HG02943 (cell line): ENCODE results near the gene AIF1L.
"Not testable (repeated sequence)": the region's sequence is repeated elsewhere in the genome, so short reads cannot be mapped to it uniquely, and the experiment has no call there.

ENCODE experiments used
- ATAC-seq: cut with Tn5 transposase; IDR thresholded peaks from one replicate; pipeline ENCODE4 v1.9.1; 2021; ENCODE audit warnings: mild to moderate bottlenecking, low read depth, moderate library complexity; ENCODE audit not compliant: unreplicated experiment

The AIF1L gene

GRCh38 chr9:131097948-131098278 is 1.6 kb downstream of the AIF1L start:
- ATAC-seq: no peak

GRCh38 chr9:131098391-131099101 is 2.2 kb downstream of the AIF1L start:
- no peak for ATAC-seq

DNA sequence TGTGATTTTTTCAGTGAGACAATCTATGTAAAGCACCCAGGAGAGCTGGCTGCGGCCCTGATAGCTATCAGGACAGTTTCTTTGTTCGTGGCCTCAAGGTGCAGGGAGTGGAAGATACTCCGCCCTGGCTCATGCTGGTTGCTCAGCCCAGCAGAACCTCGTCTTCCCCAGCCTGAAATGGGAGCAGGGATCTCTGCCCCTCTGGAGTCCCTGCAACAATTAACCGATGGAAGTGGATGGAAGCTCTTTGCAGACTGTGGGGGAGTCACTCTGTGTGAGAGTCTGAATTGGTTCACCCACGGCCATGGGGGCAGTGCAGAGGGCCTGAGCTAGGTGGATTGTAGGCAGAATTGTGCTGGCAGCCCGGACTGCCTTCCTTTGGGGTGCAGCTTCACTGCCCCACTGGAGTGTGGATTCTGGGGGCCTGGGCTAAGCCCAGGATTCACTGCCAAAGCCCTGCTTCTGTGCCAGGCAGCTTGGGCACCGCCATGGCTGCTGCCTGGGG is 2.8 kb downstream of the AIF1L start:
- no peak for ATAC-seq

DNA sequence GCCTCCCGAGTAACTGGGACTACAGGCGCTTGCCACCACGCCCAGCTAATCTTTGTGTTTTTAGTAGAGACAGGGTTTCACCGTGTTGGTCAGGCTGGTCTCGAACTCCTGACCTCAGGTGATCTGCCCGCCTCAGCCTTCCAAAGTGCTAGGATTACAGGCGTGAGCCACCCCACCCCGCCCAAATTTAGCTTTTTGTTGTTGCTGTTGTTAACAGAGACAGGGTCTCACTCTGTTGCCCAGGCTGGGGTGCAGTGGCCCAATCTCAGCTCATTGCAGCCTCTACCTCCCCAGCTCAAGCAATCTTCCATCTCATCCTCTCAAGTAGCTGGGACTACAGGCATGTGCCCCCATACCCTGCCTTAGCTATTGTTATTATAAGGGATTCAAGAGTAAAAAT is 3.5 kb downstream of the AIF1L start:
- ATAC-seq: not testable (repeated sequence)

GRCh38 chr9:131100445-131100844 is 4.1 kb downstream of the AIF1L start:
- ATAC-seq: no peak

DNA sequence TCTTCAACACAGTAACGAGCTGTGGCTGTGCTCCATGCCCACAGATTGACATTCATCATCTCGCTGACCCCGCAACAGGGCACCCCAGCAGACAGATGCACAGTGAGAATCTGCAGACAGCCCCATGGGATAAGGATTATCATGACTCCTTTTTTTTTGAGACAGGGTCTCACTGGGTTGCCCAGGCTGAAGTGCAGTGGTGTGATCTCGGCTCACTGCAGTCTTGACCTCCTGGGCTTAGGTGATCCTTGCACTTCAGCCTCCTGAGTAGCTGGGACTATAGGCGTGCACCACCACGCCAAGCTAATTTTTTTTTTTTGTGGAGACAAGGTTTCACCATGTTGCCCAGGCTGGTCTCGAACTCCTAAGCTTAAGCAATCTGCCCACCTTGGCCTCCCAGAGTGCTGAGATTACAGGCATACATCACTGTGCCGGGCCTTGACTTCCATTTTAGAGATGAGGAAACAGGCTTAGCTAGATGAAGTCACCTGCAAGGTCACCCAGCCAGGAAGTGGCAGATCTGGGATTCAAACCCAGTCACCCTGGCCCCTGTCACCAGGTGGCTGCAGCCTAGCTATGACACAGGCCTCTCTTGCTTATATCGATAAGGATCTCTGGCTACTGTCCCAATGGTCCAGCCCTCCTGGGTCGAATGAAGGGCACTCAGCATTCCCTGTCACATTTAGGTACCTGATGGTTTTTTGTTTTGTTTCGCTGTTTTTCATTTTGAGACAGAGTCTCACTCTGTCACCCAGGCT is 5.1 kb downstream of the AIF1L start:
- no peak for ATAC-seq

DNA sequence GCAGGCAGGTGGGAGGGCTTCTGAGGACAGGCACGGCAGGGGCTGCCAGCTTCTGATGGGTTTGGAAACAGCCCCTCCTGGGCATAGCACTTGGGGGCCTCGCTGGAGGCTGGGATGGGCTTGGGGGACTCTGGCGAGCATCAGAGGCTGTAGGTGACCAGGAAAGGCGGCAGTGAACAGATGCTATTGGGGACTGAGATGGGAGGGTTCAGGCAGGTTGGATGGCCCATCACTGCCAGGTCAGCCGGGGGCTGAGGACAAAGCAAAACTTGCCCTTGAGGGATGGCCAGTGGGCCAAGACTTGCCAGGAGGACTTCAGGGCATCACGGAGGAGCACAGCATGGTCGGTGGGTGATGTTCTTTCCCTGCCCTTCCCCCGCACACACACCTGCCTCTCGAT is 6.7 kb downstream of the AIF1L start:
- no peak for ATAC-seq

DNA sequence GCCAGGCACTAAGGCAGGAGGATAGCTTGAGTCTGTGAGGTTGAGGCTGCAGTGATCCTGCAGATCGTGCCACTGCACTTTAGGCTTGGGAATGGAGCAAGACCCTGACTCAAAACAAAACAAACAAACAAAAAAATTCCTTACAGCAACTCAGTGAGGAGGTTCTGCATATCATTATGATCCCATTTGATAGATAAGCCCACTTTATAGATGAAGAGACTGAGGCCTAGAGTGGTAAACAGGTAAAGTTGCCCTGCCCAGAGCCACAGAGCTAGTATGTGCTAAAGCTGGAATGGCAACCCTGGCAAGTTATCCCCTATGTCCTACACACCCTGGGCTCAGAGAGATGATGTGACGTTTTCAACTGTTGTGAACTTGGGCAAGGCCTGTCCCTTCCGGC is 7.2 kb downstream of the AIF1L start:
- ATAC-seq: no peak

GRCh38 chr9:131104016-131104740 is 7.8 kb downstream of the AIF1L start:
- ATAC-seq: no peak

GRCh38 chr9:131105952-131106351 is 9.6 kb downstream of the AIF1L start:
- ATAC-seq: no peak

DNA sequence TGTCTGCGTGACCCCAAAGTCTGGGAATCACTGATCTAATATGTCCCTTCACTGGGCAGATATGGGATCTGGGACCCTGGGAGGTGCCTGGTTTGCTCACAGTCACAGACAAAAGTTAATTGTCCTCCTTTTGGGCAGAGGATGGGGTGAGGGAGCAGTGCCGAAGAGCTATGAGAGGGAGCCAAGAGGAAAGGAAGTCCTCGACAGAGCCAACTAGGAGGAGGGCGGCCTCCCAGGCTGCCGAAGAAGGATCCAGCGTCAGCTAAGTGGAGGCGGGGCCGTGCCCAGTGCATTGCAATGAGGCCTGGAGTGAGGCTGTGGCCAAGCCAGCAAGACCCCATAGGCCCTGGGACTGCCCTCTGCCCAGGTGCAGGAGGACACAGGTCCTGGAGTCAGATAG is 11.4 kb downstream of the AIF1L start:
- ATAC-seq: no peak

DNA sequence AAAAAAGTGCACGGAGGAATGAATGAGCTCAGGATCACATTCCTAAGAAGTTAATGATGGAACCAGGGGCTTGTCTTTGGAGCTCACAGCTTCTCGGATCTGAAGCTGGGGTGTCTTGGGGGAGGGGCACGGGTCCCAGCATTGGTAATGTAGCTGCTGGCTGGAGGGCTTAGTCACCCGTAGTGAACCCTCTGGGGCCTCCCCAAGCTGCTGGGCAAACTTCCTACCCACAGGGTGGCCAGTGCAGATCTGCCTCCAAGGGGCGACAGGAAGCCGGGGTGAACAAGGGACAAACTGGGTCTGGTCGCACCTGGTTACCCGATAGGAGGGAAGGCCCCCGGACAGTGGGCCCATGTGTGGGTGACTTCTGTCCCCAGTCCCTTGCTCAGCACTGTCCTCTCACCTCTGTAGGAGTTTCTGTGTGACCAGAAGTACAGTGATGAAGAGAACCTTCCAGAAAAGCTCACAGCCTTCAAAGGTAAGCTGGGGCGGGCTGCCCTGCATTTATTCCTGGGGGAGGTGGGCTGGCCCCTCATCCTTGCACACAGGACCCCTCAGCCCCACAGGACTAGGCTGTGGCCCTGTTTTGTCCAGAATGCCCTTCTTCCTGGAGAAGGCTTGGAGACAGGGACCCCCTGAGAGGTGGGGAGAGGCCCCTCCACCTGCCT is 15.0 kb downstream of the AIF1L start:
- ATAC-seq: no peak

DNA sequence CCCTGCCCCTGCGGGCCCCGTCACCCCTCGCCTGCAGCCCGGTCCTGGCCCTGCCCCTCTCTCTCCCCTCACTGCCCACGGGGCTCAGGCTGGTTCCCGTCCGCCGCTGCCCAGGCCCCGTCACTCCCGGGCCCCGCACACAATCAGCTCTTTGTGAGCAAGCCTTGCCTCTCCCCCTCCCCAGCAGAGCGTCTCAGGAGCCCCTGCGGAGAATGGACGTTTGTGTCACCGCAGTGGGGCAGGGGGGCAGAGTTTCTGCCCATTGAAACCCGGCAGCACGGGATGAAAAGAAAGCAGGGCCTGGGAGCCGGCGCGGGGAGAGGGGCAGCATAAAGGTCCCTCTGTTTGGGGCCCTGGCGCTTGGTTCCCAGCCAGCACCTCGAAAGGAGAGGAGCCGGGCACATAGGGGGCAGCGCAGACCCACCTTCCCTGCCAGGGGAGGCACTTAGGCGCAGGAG is 15.6 kb downstream of the AIF1L start:
- ATAC-seq: no peak

- ATAC-seq: no peak
These were observed 16.2 kb downstream of the AIF1L start for GRCh38 chr9:131112374-131113154.

GRCh38 chr9:131113655-131114054 is 17.3 kb downstream of the AIF1L start:
- ATAC-seq: no peak

DNA sequence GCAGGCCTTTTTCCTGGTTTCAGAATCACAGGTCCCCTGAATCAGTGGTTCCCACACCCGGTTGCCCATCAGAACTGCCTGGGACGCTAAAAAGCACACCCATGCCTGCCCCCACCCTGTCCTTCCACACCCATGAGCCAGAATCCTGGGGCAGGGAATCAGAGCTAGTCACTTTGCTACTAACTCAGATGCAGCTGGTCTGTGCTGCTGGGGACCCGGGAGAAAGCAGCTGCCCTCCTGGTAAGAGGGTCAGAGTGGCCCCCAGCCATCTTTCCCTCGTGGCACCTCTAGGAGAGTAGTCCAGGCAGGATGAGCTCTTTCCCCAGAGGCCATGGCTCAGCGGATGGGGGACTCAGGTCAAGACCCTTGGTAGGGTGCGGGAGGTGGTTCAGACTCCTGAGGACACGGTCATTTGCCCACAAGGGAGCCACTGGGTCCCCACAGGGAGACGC is 17.8 kb downstream of the AIF1L start:
- ATAC-seq: no peak

DNA sequence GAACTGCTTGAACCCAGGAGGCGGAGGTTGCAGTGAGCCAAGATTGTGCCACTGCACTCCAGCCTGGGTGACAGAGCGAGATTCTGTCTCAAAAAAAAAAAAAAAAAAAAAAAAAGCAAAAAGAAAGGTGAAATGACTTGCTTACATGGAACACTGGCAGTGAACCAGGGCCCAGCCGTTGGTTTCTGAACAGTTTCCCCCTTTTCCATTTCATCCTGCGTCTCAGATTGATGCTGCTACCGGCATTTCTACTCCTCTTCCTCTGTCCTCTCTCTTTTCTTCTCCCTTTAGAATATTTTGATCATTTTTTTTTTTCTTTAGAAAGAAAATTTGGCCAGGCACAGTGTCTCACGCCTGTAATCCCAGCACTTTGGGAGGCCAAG is 19.0 kb downstream of the AIF1L start:
- not testable (repeated sequence) for ATAC-seq

GRCh38 chr9:131116281-131117120 is 20.2 kb downstream of the AIF1L start:
- ATAC-seq: no peak

DNA sequence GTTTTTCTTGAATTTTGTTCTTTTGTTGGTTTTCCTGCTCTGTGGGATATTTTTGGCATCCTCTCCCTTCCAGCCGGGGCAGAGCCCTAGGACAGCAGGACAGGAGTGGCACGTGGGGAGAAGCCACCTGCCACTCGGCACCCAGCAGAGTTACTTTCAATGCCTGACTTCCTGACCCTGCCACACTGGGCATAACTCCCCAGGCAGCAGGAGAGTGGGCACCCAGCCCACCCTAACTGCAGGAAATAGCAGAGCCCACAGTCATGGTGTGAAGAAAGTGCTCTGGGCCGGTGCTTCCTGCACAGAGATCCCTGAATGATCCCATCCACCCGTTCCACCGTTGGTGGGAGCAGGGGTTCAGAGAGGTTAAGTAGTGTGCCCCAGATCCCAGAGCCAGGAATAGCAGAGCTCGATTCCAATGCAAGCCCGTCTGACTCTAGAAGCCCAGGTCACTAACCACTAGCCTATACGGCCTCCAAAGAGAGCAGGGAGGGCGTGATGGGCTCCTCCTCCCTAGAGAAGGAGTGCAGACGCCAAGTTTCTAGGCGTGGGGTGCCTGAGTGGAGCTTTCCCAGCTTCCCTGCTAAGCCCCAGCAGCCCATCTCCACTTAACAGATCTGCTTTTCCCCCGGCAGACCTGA is 20.9 kb downstream of the AIF1L start:
- ATAC-seq: no peak
